Gastroesophageal sphincter (tissue), 4 donors: Measurements from ENCODE around the gene CPAMD8. TPM values are rescaled to one million over a fixed set of nuclear protein-coding genes. Genes with fewer than 3 reads are reported as not detected.
"Not testable (repeated sequence)": the region's sequence is repeated elsewhere in the genome, so short reads cannot be mapped to it uniquely, and the experiment has no call there.

Source experiments
- ATAC-seq: fragments of 150-250 bp; one replicate; pipeline ENCODE4 v1.9.1; 2016; ENCODE audit warnings: mild to moderate bottlenecking, moderate library complexity
- H3K27ac ChIP-seq, 4 donors: fragments of 200-600 bp; sonication (generic) in 3 of 4; 1 replicate in 3 of 4; 2 replicates in 1 of 4; pipeline ENCODE4 v1.5.1; 2016 to 2019
- H3K27me3 ChIP-seq: fragments of 200-600 bp; sonication (generic); one replicate; pipeline ENCODE4 v1.5.1; 2019
- H3K36me3 ChIP-seq, 2 donors: fragments of 200-600 bp; sonication (generic); one replicate each; pipeline ENCODE4 v1.5.1; 2019; ENCODE audit warnings: control low read depth in 1 of 2
- H3K4me1 ChIP-seq, 3 donors: fragments of 200-600 bp; sonication (generic); 1 replicate in 2 of 3; 2 replicates in 1 of 3; pipeline ENCODE4 v1.5.1; 2016 to 2019; ENCODE audit warnings: control low read depth in 2 of 3
- H3K4me3 ChIP-seq, 2 donors: fragments of 200-600 bp; sonication (generic); one replicate each; pipeline ENCODE4 v1.5.1; 2019; ENCODE audit warnings: mild to moderate bottlenecking in 1 of 2, moderate library complexity in 1 of 2
- H3K9me3 ChIP-seq, 3 donors: fragments of 200-600 bp; sonication (generic); one replicate each; pipeline ENCODE4 v1.5.1; 2017 to 2019; ENCODE audit warnings: control low read depth in 2 of 3
- EP300 ChIP-seq: sonication (generic); formaldehyde crosslinking; IDR thresholded peaks from one replicate; pipeline ENCODE4 v1.6.1; 2017; ENCODE audit warnings: antibody characterized with exemption, mild to moderate bottlenecking
- POLR2A ChIP-seq, 2 donors: fragments of 450-650 bp; IDR thresholded peaks; one replicate each; pipeline ENCODE4 v1.6.1; 2017; ENCODE audit warnings: antibody characterized with exemption in 2 of 2, mild to moderate bottlenecking in 2 of 2, moderate library complexity in 1 of 2
- POLR2AphosphoS5 ChIP-seq: sonication (generic); formaldehyde crosslinking; IDR thresholded peaks from one replicate; pipeline ENCODE4 v1.6.1; 2017; ENCODE audit warnings: antibody characterized with exemption
- WGBS, 2 donors: methylation state at CpG; one replicate each; pipeline ENCODE4 v1.1.5; 2018; ENCODE audit warnings: low coverage in 1 of 2; 5-methylcytosine and 5-hydroxymethylcytosine counted together
- total RNA-seq, 4 donors: library from RNA; depleted of rRNA; stranded (reverse); fragments of >200 nt; gene quantifications; one replicate each; pipeline ENCODE4 v1.1.0, GENCODE V29; 2016
- TF ChIP-seq, protein P1 (sequence below), 4 experiments: fragments of 200-600 bp in 2 of 4; fragments of 450-650 bp in 2 of 4; sonication (generic) in 1 of 4; IDR thresholded peaks; one replicate each; pipeline ENCODE4 v1.5.1; 2017 to 2019; ENCODE audit warnings: antibody characterized with exemption in 4 of 4, mild to moderate bottlenecking in 2 of 4, moderate library complexity in 2 of 4

Gene CPAMD8
- total RNA-seq, 4 donors from 2014 or later: 6.9 to 12.0 (median 9.2) TPM

DNA sequence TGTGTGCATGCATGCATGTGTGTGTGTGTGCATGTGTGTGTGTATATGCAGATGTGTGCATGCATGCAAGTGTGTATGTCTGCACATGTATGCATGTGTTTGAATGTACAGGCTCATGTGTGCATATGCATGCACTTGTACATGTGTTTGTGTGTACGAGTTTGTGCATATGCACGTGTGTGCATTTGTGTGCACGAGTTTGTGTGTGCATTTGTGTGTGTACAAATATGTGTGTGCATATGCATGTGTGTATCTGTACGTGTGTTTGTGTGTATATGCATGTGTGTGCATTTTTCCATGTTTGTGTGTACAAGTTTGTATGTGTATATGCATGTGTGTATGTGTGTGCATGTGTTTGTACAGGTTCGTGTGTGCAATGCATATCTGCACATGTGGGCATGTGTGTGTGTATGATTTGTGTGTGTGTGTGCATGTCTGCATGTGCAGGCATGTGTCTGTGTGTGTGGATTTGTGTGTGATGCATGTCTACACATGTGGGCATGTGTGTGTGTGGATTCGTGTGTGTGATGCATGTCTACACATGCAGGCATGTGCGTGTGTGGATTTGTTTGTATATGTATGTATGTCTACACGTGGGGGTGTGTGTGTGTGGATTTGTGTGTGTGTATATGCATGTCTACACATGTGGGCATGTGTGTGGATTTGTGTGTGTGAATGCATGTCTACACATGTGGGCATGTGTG lies 80.7 kb downstream of the CPAMD8 start:
- Histone ChIP-seq H3K27ac (no peak overlapping the region), H3K4me1 (no peaks in the 10 kb centered on the region), H3K4me3 (no peak overlapping the region), H3K36me3 (no peaks in the 10 kb centered on the region), H3K27me3 (no peaks in the 10 kb centered on the region), H3K9me3 (no peaks in the 10 kb centered on the region)
- no peak for ATAC-seq
- no peak for TF ChIP-seq POLR2A (IDR thresholded peaks at IDR 0.05)
- TF ChIP-seq, protein P1, sequence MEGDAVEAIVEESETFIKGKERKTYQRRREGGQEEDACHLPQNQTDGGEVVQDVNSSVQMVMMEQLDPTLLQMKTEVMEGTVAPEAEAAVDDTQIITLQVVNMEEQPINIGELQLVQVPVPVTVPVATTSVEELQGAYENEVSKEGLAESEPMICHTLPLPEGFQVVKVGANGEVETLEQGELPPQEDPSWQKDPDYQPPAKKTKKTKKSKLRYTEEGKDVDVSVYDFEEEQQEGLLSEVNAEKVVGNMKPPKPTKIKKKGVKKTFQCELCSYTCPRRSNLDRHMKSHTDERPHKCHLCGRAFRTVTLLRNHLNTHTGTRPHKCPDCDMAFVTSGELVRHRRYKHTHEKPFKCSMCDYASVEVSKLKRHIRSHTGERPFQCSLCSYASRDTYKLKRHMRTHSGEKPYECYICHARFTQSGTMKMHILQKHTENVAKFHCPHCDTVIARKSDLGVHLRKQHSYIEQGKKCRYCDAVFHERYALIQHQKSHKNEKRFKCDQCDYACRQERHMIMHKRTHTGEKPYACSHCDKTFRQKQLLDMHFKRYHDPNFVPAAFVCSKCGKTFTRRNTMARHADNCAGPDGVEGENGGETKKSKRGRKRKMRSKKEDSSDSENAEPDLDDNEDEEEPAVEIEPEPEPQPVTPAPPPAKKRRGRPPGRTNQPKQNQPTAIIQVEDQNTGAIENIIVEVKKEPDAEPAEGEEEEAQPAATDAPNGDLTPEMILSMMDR (IDR thresholded peaks at IDR 0.05): no peak
- TF ChIP-seq EP300: no peak
- no peak for TF ChIP-seq POLR2AphosphoS5
- WGBS, 2 donors: 80 to 93% methylated on average over 7 to 8 of the region's 8 CpGs

DNA sequence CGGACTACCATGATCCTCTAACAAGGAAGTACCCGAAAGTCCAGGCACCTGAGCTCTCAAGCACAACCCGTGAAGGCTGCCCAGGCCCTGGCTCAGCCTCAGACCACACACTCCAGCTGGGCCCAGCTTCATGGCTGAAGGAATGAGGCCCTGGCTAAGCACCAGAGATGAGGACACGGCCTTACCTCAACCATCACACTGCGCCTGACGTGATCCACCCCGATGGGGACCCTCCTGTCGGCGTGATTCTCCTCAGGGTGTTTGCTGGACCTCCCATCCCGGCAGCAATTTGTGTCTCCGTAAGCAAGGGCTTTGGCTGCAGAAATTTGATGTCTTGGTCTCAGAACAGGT lies 81.3 kb downstream of the CPAMD8 start:
- no peak for TF ChIP-seq POLR2AphosphoS5
- no peak for TF ChIP-seq EP300
- TF ChIP-seq, protein P1 (IDR thresholded peaks at IDR 0.05): no peak
- TF ChIP-seq POLR2A (IDR thresholded peaks at IDR 0.05): no peak
- no peaks in the 10 kb centered on the region for H3K27me3 ChIP-seq
- ATAC-seq: no peak
- WGBS, 2 donors: 88 to 100% methylated on average over 4 to 7 of the region's 11 CpGs
- H3K27ac ChIP-seq: no peak overlapping the region
- H3K4me1 ChIP-seq: no peaks in the 10 kb centered on the region
- H3K4me3 ChIP-seq: no peak overlapping the region
- no peaks in the 10 kb centered on the region for H3K9me3 ChIP-seq
- no peaks in the 10 kb centered on the region for H3K36me3 ChIP-seq

DNA sequence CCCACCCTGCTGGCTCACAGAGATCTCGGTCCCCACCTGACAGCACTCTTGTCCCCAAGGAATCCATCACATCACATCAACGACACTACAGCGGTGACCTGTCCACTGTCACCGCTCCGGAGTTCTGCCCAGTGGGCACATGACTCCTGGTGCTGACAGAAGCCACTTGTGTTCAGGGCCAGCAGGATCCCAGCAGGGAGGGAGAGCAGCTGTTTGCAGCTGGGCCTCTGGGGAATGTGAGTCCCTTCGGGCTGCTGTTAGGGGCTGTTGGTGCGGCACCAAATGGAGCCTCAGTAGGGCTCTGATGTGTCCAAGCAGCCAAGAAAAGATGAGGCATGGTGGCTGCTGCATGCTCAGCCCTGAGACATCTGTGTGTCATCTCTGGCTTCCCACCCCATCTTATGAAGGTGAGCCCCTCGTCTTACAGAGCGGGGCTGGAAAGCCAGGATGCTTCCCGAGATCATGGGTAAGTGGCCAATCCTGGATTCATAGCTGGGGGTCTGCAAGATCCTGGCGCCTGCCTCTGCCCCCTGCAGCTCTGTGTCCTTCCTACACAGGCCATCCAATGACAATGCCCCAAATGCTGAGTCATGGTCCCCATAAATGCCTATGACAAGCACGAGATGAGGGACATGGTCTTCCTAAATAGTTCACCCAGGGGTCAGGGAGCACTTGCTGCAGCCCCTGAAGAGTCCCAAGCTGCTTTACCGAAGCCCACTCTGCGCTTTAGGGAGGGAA lies 81.8 kb downstream of the CPAMD8 start:
- Histone ChIP-seq H3K36me3 (no peaks in the 10 kb centered on the region), H3K27ac (no peak overlapping the region), H3K27me3 (no peaks in the 10 kb centered on the region), H3K4me1 (no peaks in the 10 kb centered on the region), H3K9me3 (no peaks in the 10 kb centered on the region), H3K4me3 (no peak overlapping the region)
- no peak for ATAC-seq
- no peak for TF ChIP-seq POLR2A (IDR thresholded peaks at IDR 0.05)
- TF ChIP-seq EP300: no peak
- TF ChIP-seq, protein P1 (IDR thresholded peaks at IDR 0.05): no peak
- no peak for TF ChIP-seq POLR2AphosphoS5
- WGBS, 2 donors: 60 to 75% methylated on average over 1 to 2 of the region's 14 CpGs

DNA sequence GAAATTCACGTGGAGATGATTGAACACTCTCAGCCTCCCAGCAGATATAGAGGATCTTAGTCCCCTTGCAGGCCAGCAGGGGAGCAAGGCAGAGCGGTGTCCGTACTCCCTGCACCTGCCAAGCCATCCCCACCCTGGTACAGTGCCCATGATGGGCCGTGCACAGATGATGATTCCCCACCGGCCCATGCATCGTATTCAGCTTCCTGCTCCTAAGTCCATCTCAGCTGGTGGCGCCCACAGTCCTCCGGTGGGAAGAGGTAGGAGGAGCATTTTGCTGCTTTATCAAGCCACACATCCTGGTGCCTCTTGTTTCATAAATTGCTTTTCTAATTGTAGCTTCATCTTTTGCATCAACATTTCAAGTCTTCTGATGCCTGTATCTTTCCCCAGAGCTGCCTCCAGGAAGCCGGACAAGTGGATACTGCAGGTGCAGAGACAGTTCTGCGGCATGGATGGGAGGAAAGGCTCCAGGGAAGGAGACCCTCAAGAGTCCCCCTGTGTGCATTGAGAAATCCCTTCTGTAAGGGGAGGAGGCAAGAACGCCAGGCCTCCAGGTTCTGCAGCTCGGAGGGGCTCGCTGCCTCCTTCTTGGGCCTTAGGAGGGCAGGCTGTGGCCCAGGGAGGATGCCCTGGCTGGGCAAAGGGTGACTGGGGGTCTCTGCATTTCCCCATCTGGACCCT lies 82.5 kb downstream of the CPAMD8 start:
- ATAC-seq: no peak
- Histone ChIP-seq H3K27me3 (no peaks in the 10 kb centered on the region), H3K36me3 (no peaks in the 10 kb centered on the region), H3K4me3 (no peak overlapping the region), H3K4me1 (no peaks in the 10 kb centered on the region), H3K27ac (no peak overlapping the region), H3K9me3 (no peaks in the 10 kb centered on the region)
- no peak for TF ChIP-seq EP300
- TF ChIP-seq POLR2A (IDR thresholded peaks at IDR 0.05): no peak
- TF ChIP-seq POLR2AphosphoS5: no peak
- TF ChIP-seq, protein P1 (IDR thresholded peaks at IDR 0.05): no peak
- WGBS, 2 donors: 83 to 85% methylated on average over 3 to 5 of the region's 13 CpGs

DNA sequence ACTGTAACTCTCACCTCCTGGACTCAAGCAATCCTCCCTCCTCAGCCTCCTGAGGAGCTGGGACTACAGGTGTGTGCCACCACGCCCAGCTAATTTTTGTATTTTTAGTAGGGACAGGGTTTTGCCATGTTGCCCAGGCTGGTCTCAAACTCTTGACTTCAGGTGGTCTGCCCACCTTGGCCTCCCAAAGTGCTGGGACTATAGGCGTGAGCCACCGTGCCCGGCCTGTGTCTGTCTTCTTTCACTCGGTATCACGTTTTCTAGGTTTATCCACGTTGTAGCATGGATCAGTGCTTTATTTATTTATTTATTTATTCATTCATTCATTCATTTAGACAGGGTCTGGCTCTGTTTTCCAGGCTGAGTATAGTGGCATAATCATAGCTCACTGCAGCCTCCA lies 83.5 kb downstream of the CPAMD8 start:
- H3K27ac ChIP-seq, H3K27me3 ChIP-seq, ATAC-seq, H3K9me3 ChIP-seq, H3K4me1 ChIP-seq, H3K36me3 ChIP-seq, H3K4me3 ChIP-seq: not testable (repeated sequence)
- 92 to 96% methylated on average over 7 of the region's 7 CpGs for WGBS, 2 donors
